KMS-11 (cell line): ENCODE measurements around the gene G2E3.
A peak's percentile ranks its signal among the peaks of the same experiment; 100 is the strongest.

Source experiments
- H2AFZ ChIP-seq: fragments of 200-600 bp; sonication (generic); 2 replicates; pipeline ENCODE4 v1.6.1; 2016; ENCODE audit warnings: antibody characterized with exemption, mixed run types, low read depth
- H3K27ac ChIP-seq: fragments of 200-600 bp; sonication (generic); 2 replicates; pipeline ENCODE4 v1.6.1; 2016; ENCODE audit warnings: mild to moderate bottlenecking, mixed run types
- H3K27me3 ChIP-seq: fragments of 200-600 bp; sonication (generic); 2 replicates; pipeline ENCODE4 v1.6.1; 2017; ENCODE audit warnings: mild to moderate bottlenecking, low read depth, mixed run types, moderate library complexity; ENCODE audit not compliant: insufficient read depth
- H3K36me3 ChIP-seq: fragments of 200-600 bp; sonication (generic); 2 replicates; pipeline ENCODE4 v1.6.1; 2017; ENCODE audit warnings: mild to moderate bottlenecking, mixed run types; ENCODE audit not compliant: insufficient read depth
- H3K4me1 ChIP-seq: fragments of 200-600 bp; sonication (generic); 2 replicates; pipeline ENCODE4 v1.6.1; 2016; ENCODE audit warnings: mild to moderate bottlenecking, low read depth, mixed run types; ENCODE audit not compliant: poor library complexity, severe bottlenecking
- H3K4me2 ChIP-seq: fragments of 200-600 bp; sonication (generic); 2 replicates; pipeline ENCODE4 v1.7.0; 2016; ENCODE audit warnings: mild to moderate bottlenecking, mixed run types
- H3K4me3 ChIP-seq: fragments of 200-600 bp; sonication (generic); IDR thresholded peaks from 2 replicates; pipeline ENCODE4 v1.6.1; 2017; ENCODE audit warnings: low read depth, low read length, mixed read lengths; ENCODE audit not compliant: insufficient read depth
- H3K79me2 ChIP-seq: fragments of 200-600 bp; sonication (generic); 2 replicates; pipeline ENCODE4 v1.6.1; 2016; ENCODE audit warnings: low read depth, mixed run types; ENCODE audit not compliant: insufficient read depth
- H3K9ac ChIP-seq: fragments of 200-600 bp; sonication (generic); 2 replicates; pipeline ENCODE4 v1.6.1; 2016; ENCODE audit warnings: mild to moderate bottlenecking, mixed run types
- H4K20me1 ChIP-seq: fragments of 200-600 bp; sonication (generic); 2 replicates; pipeline ENCODE4 v1.6.1; 2016; ENCODE audit warnings: mild to moderate bottlenecking, mixed run types; ENCODE audit not compliant: insufficient read depth
- CTCF ChIP-seq: fragments of 200-600 bp; sonication (generic); conservative IDR thresholded peaks from 2 replicates; pipeline ENCODE4 v1.6.1; 2017; ENCODE audit warnings: low read depth, mild to moderate bottlenecking, antibody characterized with exemption, low read length, moderate library complexity, mixed read lengths

G2E3 gene

GRCh38 chr14:30520536-30520935 lies 38.4 kb upstream of the G2E3 start:
- Histone ChIP-seq H3K4me3 (no peak overlapping the region), H3K9ac (no peak overlapping the region), H3K27me3 (no peaks in the 10 kb centered on the region), H3K79me2 (no peaks in the 10 kb centered on the region), H4K20me1 (no peaks in the 10 kb centered on the region), H3K4me1 (no peaks in the 10 kb centered on the region), H2AFZ (no peak overlapping the region), H3K4me2 (no peak overlapping the region), H3K27ac (no peak overlapping the region), H3K36me3 (no peaks in the 10 kb centered on the region)
- TF ChIP-seq CTCF, result no peak

- Histone ChIP-seq H3K4me2 (no peak overlapping the region), H3K79me2 (no peaks in the 10 kb centered on the region), H4K20me1 (no peaks in the 10 kb centered on the region), H3K4me1 (no peaks in the 10 kb centered on the region), H3K9ac (no peak overlapping the region), H3K27me3 (no peaks in the 10 kb centered on the region), H2AFZ (no peak overlapping the region), H3K27ac (no peak overlapping the region), H3K4me3 (no peak overlapping the region), H3K36me3 (no peaks in the 10 kb centered on the region)
- peak; percentile 53; the same call in 1 of the 2 replicates for TF ChIP-seq CTCF
Measured at GRCh38 chr14:30521899-30522736, 36.8 kb upstream of the G2E3 start.

GRCh38 chr14:30525833-30526232 lies 33.1 kb upstream of the G2E3 start:
- no peak for TF ChIP-seq CTCF
- Histone ChIP-seq H3K27me3 (no peaks in the 10 kb centered on the region), H3K79me2 (no peaks in the 10 kb centered on the region), H3K27ac (no peak overlapping the region), H2AFZ (no peak overlapping the region), H3K9ac (no peak overlapping the region), H4K20me1 (no peaks in the 10 kb centered on the region), H3K36me3 (no peaks in the 10 kb centered on the region), H3K4me3 (no peak overlapping the region), H3K4me1 (no peaks in the 10 kb centered on the region), H3K4me2 (no peak overlapping the region)

- no peaks in the 10 kb centered on the region for H3K4me1 ChIP-seq
- H3K36me3 ChIP-seq, result no peaks in the 10 kb centered on the region
- no peak overlapping the region for H3K27ac ChIP-seq
- H4K20me1 ChIP-seq, result no peaks in the 10 kb centered on the region
- H3K9ac ChIP-seq, result no peak overlapping the region
- H2AFZ ChIP-seq, result no peak overlapping the region
- no peak for TF ChIP-seq CTCF
- H3K79me2 ChIP-seq, result no peaks in the 10 kb centered on the region
- H3K4me2 ChIP-seq, result no peak overlapping the region
- H3K27me3 ChIP-seq, result no peaks in the 10 kb centered on the region
- no peak overlapping the region for H3K4me3 ChIP-seq
Measured at GRCh38 chr14:30527196-30527595, 31.8 kb upstream of the G2E3 start.
